Mucosa of descending colon (tissue), 3 donors: ENCODE results near the gene POU3F2. TPM values are rescaled to one million over a fixed set of nuclear protein-coding genes. Genes with fewer than 3 reads are reported as not detected.

ENCODE experiments used
- ATAC-seq: fragments of 200-7000 bp; cut with Tn5 transposase; one replicate; pipeline ENCODE4 v1.9.1; 2020; ENCODE audit warnings: mild to moderate bottlenecking, moderate library complexity
- DNase-seq, 3 donors: peaks; one replicate each; pipeline ENCODE4 v3.0.0-alpha.2; 2020
- H3K36me3 ChIP-seq: fragments of 200-600 bp; one replicate; pipeline ENCODE4 v1.8.0; 2021; ENCODE audit warnings: low read depth, mild to moderate bottlenecking
- H3K4me1 ChIP-seq: fragments of 200-600 bp; one replicate; pipeline ENCODE4 v1.8.0; 2021; ENCODE audit warnings: low read depth, mild to moderate bottlenecking
- H3K4me3 ChIP-seq: fragments of 200-600 bp; one replicate; pipeline ENCODE4 v1.8.0; 2021; ENCODE audit warnings: mild to moderate bottlenecking
- H3K9me3 ChIP-seq: fragments of 200-600 bp; one replicate; pipeline ENCODE4 v1.8.0; 2021; ENCODE audit warnings: mild to moderate bottlenecking
- intact Hi-C, 2 donors: fragments of 100-400 bp; cut with DNase I in 1 of 2; cut with micrococcal nuclease in 1 of 2; formaldehyde crosslinking; loops; one replicate each; pipeline versions ENCODE4 v1.11.0 to v1.11.1; 2022; cut with DNase I, micrococcal nuclease
- total RNA-seq, 3 donors: library from RNA; stranded (reverse); fragmentation: NEBNext Ultra II Directional in 2 of 3; extraction: Animal tissue kit (Norgen Biotek cat#: 25700) in 2 of 3; gene quantifications; one replicate each; pipeline versions ENCODE4 v1.2.1 to v1.2.4, GENCODE V29; 2021 to 2023
- TF ChIP-seq, protein P1 (sequence below): fragments of 200-600 bp; IDR thresholded peaks from one replicate; pipeline ENCODE4 v1.8.0; 2022; ENCODE audit warnings: antibody characterized with exemption, mild to moderate bottlenecking
- donor health status: DM: no; HTN: no; CAD: no; lungs with moderate emphysema.
- donor health status: DM: no; HTN: no; CAD: no.
- donor health status: DM: no; HTN: yes; CAD: no.

The POU3F2 gene
- total RNA-seq, 3 donors from 2014 or later: not detected

DNA sequence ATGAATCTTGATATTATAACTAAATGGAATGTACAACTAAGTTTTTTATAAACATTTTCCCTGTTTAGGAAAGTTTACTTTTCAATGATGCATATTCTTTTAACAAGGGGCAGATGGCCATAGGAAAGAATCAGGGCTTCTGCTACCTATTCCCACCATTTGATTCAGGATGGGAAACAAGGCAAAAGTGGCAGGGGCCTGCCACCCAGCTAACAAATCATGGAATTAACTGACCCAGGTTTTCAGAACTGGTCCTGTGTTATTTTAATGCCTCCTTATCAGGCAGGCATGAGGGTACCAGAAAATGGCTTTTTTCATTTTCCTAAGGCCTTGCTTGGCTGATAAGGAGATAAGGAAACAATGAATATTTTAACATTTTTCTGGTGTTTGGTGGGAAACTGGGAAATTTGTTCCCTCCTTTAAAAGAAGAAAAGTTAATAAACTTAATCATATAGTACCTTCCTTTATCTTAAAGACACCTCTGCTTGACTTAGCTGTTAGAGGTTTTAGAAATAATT is 6.7 kb downstream of the POU3F2 start:
- TF ChIP-seq, protein P1, sequence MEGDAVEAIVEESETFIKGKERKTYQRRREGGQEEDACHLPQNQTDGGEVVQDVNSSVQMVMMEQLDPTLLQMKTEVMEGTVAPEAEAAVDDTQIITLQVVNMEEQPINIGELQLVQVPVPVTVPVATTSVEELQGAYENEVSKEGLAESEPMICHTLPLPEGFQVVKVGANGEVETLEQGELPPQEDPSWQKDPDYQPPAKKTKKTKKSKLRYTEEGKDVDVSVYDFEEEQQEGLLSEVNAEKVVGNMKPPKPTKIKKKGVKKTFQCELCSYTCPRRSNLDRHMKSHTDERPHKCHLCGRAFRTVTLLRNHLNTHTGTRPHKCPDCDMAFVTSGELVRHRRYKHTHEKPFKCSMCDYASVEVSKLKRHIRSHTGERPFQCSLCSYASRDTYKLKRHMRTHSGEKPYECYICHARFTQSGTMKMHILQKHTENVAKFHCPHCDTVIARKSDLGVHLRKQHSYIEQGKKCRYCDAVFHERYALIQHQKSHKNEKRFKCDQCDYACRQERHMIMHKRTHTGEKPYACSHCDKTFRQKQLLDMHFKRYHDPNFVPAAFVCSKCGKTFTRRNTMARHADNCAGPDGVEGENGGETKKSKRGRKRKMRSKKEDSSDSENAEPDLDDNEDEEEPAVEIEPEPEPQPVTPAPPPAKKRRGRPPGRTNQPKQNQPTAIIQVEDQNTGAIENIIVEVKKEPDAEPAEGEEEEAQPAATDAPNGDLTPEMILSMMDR: no peak
- Histone ChIP-seq H3K36me3 (no peaks in the 10 kb centered on the region), H3K4me3 (no peak overlapping the region), H3K4me1 (peaks cover 9% of the 10 kb centered on the region), H3K9me3 (no peaks in the 10 kb centered on the region)
- intact Hi-C loops: no loop called here
- DNase-seq (no peak), ATAC-seq (no peak)

DNA sequence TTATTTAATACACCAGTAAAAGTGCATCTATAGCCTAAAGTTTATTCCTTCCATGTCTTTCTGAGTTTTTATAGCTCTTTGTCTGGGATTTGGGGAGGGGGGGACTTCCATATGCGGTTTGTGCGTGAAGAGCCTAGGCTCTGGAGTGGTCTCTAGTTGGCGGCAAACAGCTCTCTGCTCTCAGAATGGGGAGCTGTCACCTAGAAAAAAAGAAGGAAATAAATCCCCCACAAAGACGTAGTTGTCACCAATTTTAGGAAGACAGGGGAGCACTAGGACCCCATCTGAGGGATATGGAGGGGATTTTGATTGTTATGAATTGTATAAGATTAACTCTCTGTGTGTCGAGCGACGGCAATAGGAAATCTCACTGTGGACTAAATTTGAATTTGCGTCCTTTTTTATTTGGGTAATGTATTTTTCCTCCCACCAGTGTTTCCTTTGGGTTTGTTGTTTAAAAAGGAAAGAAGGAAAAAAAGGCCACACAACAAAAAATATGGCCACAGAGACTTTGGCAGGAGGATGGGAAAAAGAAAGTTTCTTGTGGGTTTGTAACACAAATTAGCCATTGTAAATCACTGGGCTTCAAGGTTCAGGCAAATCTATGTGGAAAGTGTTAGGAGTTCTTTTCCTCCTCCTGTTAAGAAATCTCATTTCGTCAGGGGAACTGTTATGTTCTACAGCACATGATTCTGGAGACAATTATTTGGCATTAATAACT is 7.4 kb downstream of the POU3F2 start:
- no peak for ATAC-seq
- intact Hi-C loops: no loop called here
- Histone ChIP-seq H3K9me3 (no peaks in the 10 kb centered on the region), H3K36me3 (no peaks in the 10 kb centered on the region), H3K4me1 (peaks cover 6% of the 10 kb centered on the region), H3K4me3 (no peak overlapping the region)
- TF ChIP-seq, protein P1: no peak
- no peak for DNase-seq

DNA sequence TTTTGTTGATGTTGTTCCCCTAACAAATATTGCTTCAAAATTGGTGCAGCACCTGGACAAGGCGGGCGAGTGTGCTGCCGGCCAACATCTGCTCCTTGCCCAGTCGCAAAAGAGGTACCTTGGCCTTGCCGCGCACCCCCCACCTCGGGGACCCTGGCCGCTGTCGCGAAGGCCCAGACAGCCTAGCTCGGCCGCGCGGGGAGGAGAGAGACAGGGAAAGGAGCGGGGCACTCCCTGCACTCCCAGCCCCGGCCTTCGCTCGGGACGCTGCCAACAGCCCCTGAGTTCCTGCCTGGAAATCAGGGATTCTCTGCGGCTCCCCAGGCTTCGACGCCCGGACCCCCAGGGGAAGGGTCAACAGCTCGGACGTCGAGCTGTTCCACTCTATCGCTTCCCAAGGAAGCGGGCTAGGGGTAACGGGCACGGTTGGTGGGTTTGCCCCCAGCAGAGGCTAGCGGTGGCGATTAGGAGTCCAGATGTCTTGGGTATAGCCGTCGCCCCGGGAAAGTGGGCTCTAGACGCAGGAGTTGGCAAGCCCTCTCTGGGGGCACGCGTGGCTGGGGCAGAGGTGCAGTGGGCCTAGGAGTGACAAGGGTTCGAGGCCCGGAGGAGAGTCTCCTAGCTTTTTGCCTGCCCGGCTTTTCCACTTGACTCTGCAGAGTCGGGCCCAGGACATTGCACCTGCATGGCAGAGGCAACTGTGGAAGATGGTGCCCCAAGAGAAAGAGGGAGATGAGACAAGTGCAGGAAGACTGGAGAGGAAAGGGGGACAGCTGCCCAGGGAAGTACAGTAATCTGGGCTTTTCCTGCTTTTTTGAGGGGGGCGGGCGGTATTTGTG is 8.2 kb downstream of the POU3F2 start:
- DNase-seq: peak in 1 of 3 donors; percentile 35
- peaks cover 7% of the 10 kb centered on the region for H3K4me1 ChIP-seq
- TF ChIP-seq, protein P1: no peak
- H3K36me3 ChIP-seq: no peaks in the 10 kb centered on the region
- no peak overlapping the region for H3K4me3 ChIP-seq
- no peaks in the 10 kb centered on the region for H3K9me3 ChIP-seq
- intact Hi-C loops: no loop called here
- ATAC-seq: no peak

DNA sequence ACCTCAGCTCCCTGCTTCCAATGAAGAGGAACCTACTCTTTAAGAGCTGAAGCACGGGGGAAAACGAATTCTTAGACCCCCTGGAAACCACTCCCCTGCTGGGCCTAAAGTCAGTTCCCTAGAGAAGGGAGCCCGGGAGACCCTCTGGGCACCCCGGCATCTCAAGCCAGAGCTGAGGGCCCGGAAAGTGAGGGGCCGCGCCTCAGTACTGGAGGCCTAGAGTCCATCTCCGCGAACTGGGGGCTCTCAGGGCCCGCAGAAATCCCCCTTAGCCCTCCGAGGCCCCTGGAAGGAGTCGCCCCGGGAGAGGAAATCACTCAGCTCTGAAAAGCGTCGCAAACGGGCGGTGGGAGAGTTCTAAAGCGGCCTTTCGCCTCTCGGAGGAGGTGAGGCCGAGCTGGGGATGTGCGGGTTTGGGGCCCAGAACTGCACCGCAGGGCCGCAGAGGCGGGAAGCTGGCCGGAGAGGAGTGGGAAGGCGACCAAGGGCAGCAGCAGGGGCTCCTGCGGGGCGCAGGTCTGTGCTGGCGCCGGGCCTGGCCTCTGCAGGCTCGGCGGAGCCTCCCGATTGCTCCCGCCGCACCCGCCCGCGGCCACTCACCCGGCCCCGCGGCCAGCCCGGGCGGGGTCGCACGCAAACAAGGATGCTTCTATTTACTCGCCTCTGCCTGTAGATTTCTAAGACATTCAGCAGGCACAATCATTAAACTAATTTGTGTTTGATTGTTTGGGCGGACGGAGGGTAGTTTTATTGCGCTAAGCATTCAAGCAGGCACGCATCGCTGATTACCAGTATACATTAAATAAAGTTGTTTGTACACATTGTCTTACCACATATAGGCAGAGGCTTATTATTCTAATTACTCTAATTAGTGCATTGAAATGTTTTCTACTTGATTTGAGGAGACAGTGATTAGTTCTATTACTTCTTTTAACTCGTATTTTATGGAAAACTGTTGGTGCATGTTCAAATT is 9.2 kb downstream of the POU3F2 start:
- no peaks in the 10 kb centered on the region for H3K36me3 ChIP-seq
- TF ChIP-seq, protein P1: no peak
- peaks cover 14% of the 10 kb centered on the region for H3K4me1 ChIP-seq
- no peak overlapping the region for H3K4me3 ChIP-seq
- DNase-seq (peak in 1 of 3 donors; percentile 27), ATAC-seq (no peak)
- intact Hi-C loops: no loop called here
- H3K9me3 ChIP-seq: no peaks in the 10 kb centered on the region
